GM23248 (cell line): ENCODE data around the gene FILIP1L. TPM values are rescaled to one million over a fixed set of nuclear protein-coding genes. Genes with fewer than 3 reads are reported as not detected.

Experiments
- DNase-seq: peaks from one replicate; pipeline ENCODE4 v3.0.0-alpha.2; 2015
- H2AFZ ChIP-seq: fragments of 200-600 bp; sonication (generic); 2 replicates; pipeline ENCODE4 v1.6.1; 2016; ENCODE audit warnings: antibody characterized with exemption
- H3F3A ChIP-seq: fragments of 200-600 bp; sonication (generic); 2 replicates; pipeline ENCODE4 v1.6.1; 2016; ENCODE audit warnings: mild to moderate bottlenecking, antibody characterized with exemption, mixed run types; ENCODE audit not compliant: insufficient read depth
- H3K27ac ChIP-seq: fragments of 200-600 bp; sonication (generic); 2 replicates; pipeline ENCODE4 v1.5.1; 2016; ENCODE audit warnings: mild to moderate bottlenecking
- H3K27me3 ChIP-seq: fragments of 200-600 bp; sonication (generic); replicated peaks from 2 replicates; pipeline ENCODE4 v1.6.1; 2016; ENCODE audit warnings: mild to moderate bottlenecking; ENCODE audit not compliant: insufficient read depth
- H3K36me3 ChIP-seq: fragments of 200-600 bp; sonication (generic); 2 replicates; pipeline ENCODE4 v1.6.1; 2016; ENCODE audit warnings: low read depth, mild to moderate bottlenecking
- H3K4me1 ChIP-seq: fragments of 200-600 bp; sonication (generic); 2 replicates; pipeline ENCODE4 v1.6.1; 2016; ENCODE audit warnings: mild to moderate bottlenecking; ENCODE audit not compliant: insufficient read depth
- H3K4me2 ChIP-seq: fragments of 200-600 bp; sonication (generic); one replicate; pipeline ENCODE4 v1.6.1; 2016; ENCODE audit warnings: mild to moderate bottlenecking; ENCODE audit not compliant: unreplicated experiment
- H3K4me3 ChIP-seq: fragments of 200-600 bp; sonication (generic); 2 replicates; pipeline ENCODE4 v1.5.1; 2016; ENCODE audit warnings: mild to moderate bottlenecking
- H3K79me2 ChIP-seq: fragments of 200-600 bp; sonication (generic); 2 replicates; pipeline ENCODE4 v1.6.1; 2016; ENCODE audit warnings: mild to moderate bottlenecking; ENCODE audit not compliant: insufficient read depth
- H3K9ac ChIP-seq: fragments of 200-600 bp; sonication (generic); 2 replicates; pipeline ENCODE4 v1.6.1; 2016; ENCODE audit warnings: mild to moderate bottlenecking
- H3K9me2 ChIP-seq: fragments of 200-600 bp; sonication (generic); 2 replicates; pipeline ENCODE4 v1.6.1; 2016; ENCODE audit warnings: mixed run types, mild to moderate bottlenecking, moderate library complexity; ENCODE audit not compliant: insufficient read depth
- H3K9me3 ChIP-seq: fragments of 200-600 bp; sonication (generic); one replicate; pipeline ENCODE4 v1.6.1; 2017; ENCODE audit warnings: low read depth
- H4K20me1 ChIP-seq: fragments of 200-600 bp; sonication (generic); 2 replicates; pipeline ENCODE4 v1.6.0; 2016; ENCODE audit not compliant: insufficient read depth
- EZH2 ChIP-seq: fragments of 200-600 bp; sonication (generic); IDR thresholded peaks from 2 replicates; pipeline ENCODE4 v1.6.1; 2018; ENCODE audit warnings: antibody characterized with exemption, mild to moderate bottlenecking; ENCODE audit not compliant: insufficient read depth, poor library complexity, severe bottlenecking
- EZH2phosphoT487 ChIP-seq: fragments of 200-600 bp; sonication (generic); IDR thresholded peaks from 2 replicates; pipeline ENCODE4 v1.6.1; 2018; ENCODE audit warnings: antibody characterized with exemption, moderate library complexity, mild to moderate bottlenecking, low read depth; ENCODE audit not compliant: insufficient read depth
- WGBS, 2 experiments: methylation state at CpG; one replicate each; pipeline ENCODE4 v1.1.6; 2015 to 2017; ENCODE audit warnings: low lambda C conversion rate in 2 of 2, low coverage in 1 of 2; ENCODE audit errors: missing lambda C conversion rate in 2 of 2; 5-methylcytosine and 5-hydroxymethylcytosine counted together
- in situ Hi-C: fragments of 300-500 bp; cut with MboI; formaldehyde crosslinking; loops from 2 replicates; pipeline ENCODE4 v1.15.0; 2020
- polyA plus RNA-seq: library from polyadenylated mRNA; unstranded; fragments of >200 nt; fragmentation: Nextera tagmentation; extraction: Ambion mirVana; gene quantifications from 2 replicates; pipeline ENCODE4 v1.2.1, GENCODE V29; 2016
- total RNA-seq: library from RNA; depleted of rRNA; stranded (reverse); fragments of >200 nt; shearing (Covaris generic); gene quantifications from 2 replicates; pipeline ENCODE4 v1.2.3, GENCODE V29; 2014; rRNA removed

FILIP1L gene
- total RNA-seq = 45.0 and 48.2 TPM in 2 replicates
- polyA plus RNA-seq = 60.9 and 66.3 TPM in 2 replicates

GRCh38 chr3:100114413-100115030 lies at the start of gene FILIP1L:
Gene FILIP1L (minus strand): TSS chr3:100114501.
- Histone ChIP-seq H4K20me1 (no peaks in the 10 kb centered on the region), H3K79me2 (no peaks in the 10 kb centered on the region), H2AFZ (no peak within 1 kb of the TSS), H3K27ac (no peak within 1 kb of the TSS), H3K9me2 (no peaks in the 10 kb centered on the region; the same call in 1 of the 2 replicates), H3K36me3 (no peaks in the 10 kb centered on the region; the same call in 1 of the 2 replicates), H3F3A (no peaks in the 10 kb centered on the region), H3K9ac (no peak within 1 kb of the TSS), H3K9me3 (no peaks in the 10 kb centered on the region), H3K27me3 (no peaks in the 10 kb centered on the region), H3K4me2 (no peak within 1 kb of the TSS), H3K4me3 (no peak within 1 kb of the TSS), H3K4me1 (no peaks in the 10 kb centered on the region)
- DNase-seq = no peak
- WGBS, 2 experiments = 69 to 73% methylated on average over 7 of the region's 7 CpGs
- no peak for TF ChIP-seq EZH2
- TF ChIP-seq EZH2phosphoT487 = no peak
- in situ Hi-C loops = no loop called here

GRCh38 chr3:100163787-100164186 lies 49.5 kb upstream of the FILIP1L start:
- Histone ChIP-seq H3K79me2 (no peaks in the 10 kb centered on the region), H3K9ac (no peak overlapping the region), H3K9me2 (no peaks in the 10 kb centered on the region), H3K9me3 (no peaks in the 10 kb centered on the region), H3K4me3 (no peak overlapping the region), H4K20me1 (no peaks in the 10 kb centered on the region), H3K4me1 (peaks cover 26% of the 10 kb centered on the region), H3F3A (peaks cover 27% of the 10 kb centered on the region), H2AFZ (no peak overlapping the region), H3K36me3 (no peaks in the 10 kb centered on the region), H3K4me2 (no peak overlapping the region), H3K27me3 (no peaks in the 10 kb centered on the region), H3K27ac (no peak overlapping the region)
- TF ChIP-seq EZH2 (no peak), EZH2phosphoT487 (no peak)
- 55 to 59% methylated on average over 2 of the region's 2 CpGs for WGBS, 2 experiments
- in situ Hi-C loops = no loop called here
- no peak for DNase-seq

GRCh38 chr3:100160521-100160920 lies 46.2 kb upstream of the FILIP1L start:
- Histone ChIP-seq H2AFZ (no peak overlapping the region), H3K9ac (peak overlapping the region; percentile 61), H4K20me1 (no peaks in the 10 kb centered on the region), H3K36me3 (no peaks in the 10 kb centered on the region), H3K27me3 (no peaks in the 10 kb centered on the region), H3K4me1 (peaks cover 36% of the 10 kb centered on the region), H3K4me2 (peak overlapping the region; percentile 86), H3K79me2 (no peaks in the 10 kb centered on the region), H3K4me3 (no peak overlapping the region), H3K27ac (peak overlapping the region; percentile 93), H3F3A (peaks cover 35% of the 10 kb centered on the region), H3K9me2 (no peaks in the 10 kb centered on the region), H3K9me3 (no peaks in the 10 kb centered on the region)
- in situ Hi-C loops = no loop called here
- no peak for DNase-seq
- 75 to 84% methylated on average over 2 of the region's 2 CpGs for WGBS, 2 experiments
- TF ChIP-seq EZH2phosphoT487 (no peak), EZH2 (no peak)

DNA sequence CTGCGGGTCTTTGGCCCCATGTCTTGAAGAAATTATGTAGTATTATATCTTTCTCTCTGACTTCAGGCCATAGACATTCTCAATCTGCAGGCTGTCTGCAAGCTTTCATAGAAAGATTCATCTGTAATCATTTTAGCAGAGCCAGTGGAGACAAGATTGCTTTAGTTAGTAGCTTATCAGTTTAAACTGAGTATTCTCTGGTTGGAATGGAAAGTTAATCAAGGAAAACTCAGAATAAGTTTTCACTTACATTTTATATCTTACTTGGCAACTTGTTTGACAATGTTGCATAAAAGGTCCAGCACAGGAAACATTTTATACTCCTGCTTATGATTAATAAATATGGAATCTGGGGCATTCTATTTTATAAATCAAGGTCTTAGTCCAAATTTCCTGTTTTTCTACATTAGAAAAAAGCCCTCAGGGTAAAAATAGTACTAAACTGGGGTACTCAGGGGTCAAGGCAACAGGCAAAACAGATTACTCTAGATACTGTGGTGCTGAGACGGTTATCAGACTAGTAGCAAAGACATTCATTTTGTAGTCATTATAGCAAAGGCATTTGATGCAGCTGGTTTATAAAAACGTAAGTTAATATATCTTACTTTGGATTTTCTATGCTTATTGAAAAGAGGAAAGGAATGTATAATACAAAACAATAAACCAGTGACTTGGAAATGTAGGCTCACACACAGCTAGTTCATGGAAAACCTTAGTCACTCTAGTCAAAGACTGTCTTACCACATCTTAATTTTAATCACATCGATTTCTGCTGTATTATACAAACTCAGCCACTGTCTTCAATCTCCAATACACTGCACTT lies 45.2 kb upstream of the FILIP1L start:
- Histone ChIP-seq H3K36me3 (no peaks in the 10 kb centered on the region), H3K79me2 (no peaks in the 10 kb centered on the region), H2AFZ (0 out of 2 replicates have a peak overlapping the region, but pooled peaks have one; percentile 18), H3K4me2 (peak overlapping the region; percentile 86), H3K27ac (peak overlapping the region; percentile 93), H3F3A (peaks cover 39% of the 10 kb centered on the region), H3K4me3 (peak overlapping the region; percentile 45), H3K9me3 (no peaks in the 10 kb centered on the region), H4K20me1 (no peaks in the 10 kb centered on the region), H3K27me3 (no peaks in the 10 kb centered on the region), H3K4me1 (peaks cover 36% of the 10 kb centered on the region), H3K9me2 (no peaks in the 10 kb centered on the region), H3K9ac (peak overlapping the region; percentile 61)
- peak; percentile 88 for DNase-seq
- WGBS, 2 experiments = 4% methylated on average over 4 of the region's 4 CpGs
- TF ChIP-seq EZH2 (no peak), EZH2phosphoT487 (no peak)
- in situ Hi-C loops = no loop called here
